ENCODE measurements around the gene LRCH1. TPM values are rescaled to one million over a fixed set of nuclear protein-coding genes. Genes with fewer than 3 reads are reported as not detected.

LRCH1 gene
- total and polyA plus RNA-seq, 2 donors (not counting 1 experiment from before 2014, with no cell fraction given) = 12.0 to 12.4 TPM

GRCh38 chr13:46622630-46623256 is 69.8 kb downstream of the LRCH1 start:
- peaks cover 4% of the 10 kb centered on the region for H3K4me1 ChIP-seq (ENCODE audit: control insufficient read depth, extremely low read depth, insufficient read depth, low read length)
- DNase-seq (ENCODE audit: low read depth in 2 of 2) = peak; percentile 70 to 92
- no peak overlapping the region for H2AFZ ChIP-seq (ENCODE audit: low read length)
- H3K36me3 ChIP-seq (ENCODE audit: control insufficient read depth, insufficient read depth, low read length) = no peaks in the 10 kb centered on the region
- H3K9me3 ChIP-seq (ENCODE audit: control insufficient read depth, insufficient read depth, low read depth, low read length) = no peaks in the 10 kb centered on the region
- no peak overlapping the region for H3K27ac ChIP-seq (ENCODE audit: insufficient read depth, low read length)
- H3K9ac ChIP-seq (ENCODE audit: insufficient read depth, low read length) = no peak overlapping the region
- peak overlapping the region in 1 of 4 experiments; percentile 2 for H3K4me3 ChIP-seq (replicated peaks in 1 of 4; ENCODE audit: control extremely low read depth in 1 of 4, insufficient read depth in 1 of 4, low read depth in 3 of 4, low read length in 4 of 4)
- peak overlapping the region; percentile 80 for H3K4me2 ChIP-seq (ENCODE audit: extremely low read depth, insufficient read depth, low read length)
- no peaks in the 10 kb centered on the region for H4K20me1 ChIP-seq (ENCODE audit: control insufficient read depth, extremely low read depth, insufficient read depth, low read length)
- no peaks in the 10 kb centered on the region for H3K27me3 ChIP-seq (ENCODE audit: control insufficient read depth, insufficient read depth, low read length)
- no peak for TF ChIP-seq CTCF (conservative IDR thresholded peaks at IDR 0.05 in 1 of 2, IDR thresholded peaks at IDR 0.05 in 1 of 2; ENCODE audit: low read depth in 1 of 2, low read length in 2 of 2)
- no peak for TF ChIP-seq EZH2 (IDR thresholded peaks at IDR 0.05; ENCODE audit: low read length, missing control alignments)
- peaks cover 29% of the 10 kb centered on the region for H3K79me2 ChIP-seq (ENCODE audit: control insufficient read depth, insufficient read depth, low read length)

- DNase-seq (ENCODE audit: low read depth in 2 of 2) = no peak
- no peaks in the 10 kb centered on the region for H3K36me3 ChIP-seq (ENCODE audit: control insufficient read depth, insufficient read depth, low read length)
- H4K20me1 ChIP-seq (ENCODE audit: control insufficient read depth, extremely low read depth, insufficient read depth, low read length) = no peaks in the 10 kb centered on the region
- no peaks in the 10 kb centered on the region for H3K27me3 ChIP-seq (ENCODE audit: control insufficient read depth, insufficient read depth, low read length)
- H3K4me2 ChIP-seq (ENCODE audit: extremely low read depth, insufficient read depth, low read length) = no peak overlapping the region
- H3K9me3 ChIP-seq (ENCODE audit: control insufficient read depth, insufficient read depth, low read depth, low read length) = no peaks in the 10 kb centered on the region
- H3K27ac ChIP-seq (ENCODE audit: insufficient read depth, low read length) = no peak overlapping the region
- H3K4me1 ChIP-seq (ENCODE audit: control insufficient read depth, extremely low read depth, insufficient read depth, low read length) = peaks cover 4% of the 10 kb centered on the region
- H3K4me3 ChIP-seq (replicated peaks in 1 of 4; ENCODE audit: control extremely low read depth in 1 of 4, insufficient read depth in 1 of 4, low read depth in 3 of 4, low read length in 4 of 4) = no peak overlapping the region
- no peak overlapping the region for H3K9ac ChIP-seq (ENCODE audit: insufficient read depth, low read length)
- H3K79me2 ChIP-seq (ENCODE audit: control insufficient read depth, insufficient read depth, low read length) = peaks cover 25% of the 10 kb centered on the region
- TF ChIP-seq CTCF (conservative IDR thresholded peaks at IDR 0.05 in 1 of 2, IDR thresholded peaks at IDR 0.05 in 1 of 2; ENCODE audit: low read depth in 1 of 2, low read length in 2 of 2) (no peak), EZH2 (IDR thresholded peaks at IDR 0.05; ENCODE audit: low read length, missing control alignments) (no peak)
- no peak overlapping the region for H2AFZ ChIP-seq (ENCODE audit: low read length)
Measured at GRCh38 chr13:46624353-46624752, 71.4 kb downstream of the LRCH1 start.

GRCh38 chr13:46624821-46625220 is 71.9 kb downstream of the LRCH1 start:
- Histone ChIP-seq H3K27me3 (ENCODE audit: control insufficient read depth, insufficient read depth, low read length) (no peaks in the 10 kb centered on the region), H3K27ac (ENCODE audit: insufficient read depth, low read length) (no peak overlapping the region), H3K36me3 (ENCODE audit: control insufficient read depth, insufficient read depth, low read length) (no peaks in the 10 kb centered on the region), H3K4me2 (ENCODE audit: extremely low read depth, insufficient read depth, low read length) (no peak overlapping the region), H3K9ac (ENCODE audit: insufficient read depth, low read length) (no peak overlapping the region), H3K9me3 (ENCODE audit: control insufficient read depth, insufficient read depth, low read depth, low read length) (no peaks in the 10 kb centered on the region), H4K20me1 (ENCODE audit: control insufficient read depth, extremely low read depth, insufficient read depth, low read length) (no peaks in the 10 kb centered on the region), H2AFZ (ENCODE audit: low read length) (no peak overlapping the region), H3K79me2 (ENCODE audit: control insufficient read depth, insufficient read depth, low read length) (peaks cover 23% of the 10 kb centered on the region), H3K4me1 (ENCODE audit: control insufficient read depth, extremely low read depth, insufficient read depth, low read length) (peaks cover 4% of the 10 kb centered on the region), H3K4me3 (replicated peaks in 1 of 4; ENCODE audit: control extremely low read depth in 1 of 4, insufficient read depth in 1 of 4, low read depth in 3 of 4, low read length in 4 of 4) (no peak overlapping the region)
- DNase-seq (ENCODE audit: low read depth in 2 of 2) = no peak
- TF ChIP-seq EZH2 (IDR thresholded peaks at IDR 0.05; ENCODE audit: low read length, missing control alignments) (no peak), CTCF (conservative IDR thresholded peaks at IDR 0.05 in 1 of 2, IDR thresholded peaks at IDR 0.05 in 1 of 2; ENCODE audit: low read depth in 1 of 2, low read length in 2 of 2) (no peak)

Measured in fibroblast of lung (primary cell).